GM10266 (cell line): ENCODE measurements around the gene JDP2.

Source experiments
- DNase-seq: peaks from one replicate; pipeline ENCODE4 v3.0.0; 2012; ENCODE audit errors: extremely low spot score
- CTCF ChIP-seq: IDR thresholded peaks from 2 replicates; pipeline ENCODE4 v1.5.1; 2012; ENCODE audit warnings: mild to moderate bottlenecking, low read depth; ENCODE audit not compliant: control insufficient read depth, insufficient read depth; ENCODE audit errors: missing control alignments

Gene JDP2

GRCh38 chr14:75424496-75424895 lies 3.3 kb upstream of the JDP2 start:
- no peak for DNase-seq
- no peak for TF ChIP-seq CTCF

- no peak for TF ChIP-seq CTCF
- no peak for DNase-seq
These were observed 2.4 kb upstream of the JDP2 start for GRCh38 chr14:75425446-75425845.

- TF ChIP-seq CTCF, result no peak
- DNase-seq, result peak; percentile 85
These were observed 1.3 kb upstream of the JDP2 start for GRCh38 chr14:75426332-75427125.

- no peak for TF ChIP-seq CTCF
- peak; percentile 54 for DNase-seq
These were observed 718 bp upstream of the JDP2 start for GRCh38 chr14:75427126-75427481.

GRCh38 chr14:75428230-75429104 lies 645 bp downstream of the JDP2 start:
- no peak for TF ChIP-seq CTCF
- DNase-seq, result peak; percentile 40

- DNase-seq, result no peak
- TF ChIP-seq CTCF, result no peak
These were observed 1.7 kb downstream of the JDP2 start for GRCh38 chr14:75429562-75429961.

- no peak for DNase-seq
- no peak for TF ChIP-seq CTCF
These were observed 2.3 kb downstream of the JDP2 start for GRCh38 chr14:75430116-75430515.
